ENCODE data around the gene FADS3.

- TF ChIP-seq POLR2A (IDR thresholded peaks at IDR 0.05; ENCODE audit: low read depth, low read length): no peak
- TF ChIP-seq POLR2AphosphoS5 (IDR thresholded peaks at IDR 0.05; ENCODE audit: low read depth, low read length): no peak
- no peak for TF ChIP-seq TAF1 (IDR thresholded peaks at IDR 0.05; ENCODE audit: low read depth, low read length)
- no peak for TF ChIP-seq PAX5 (IDR thresholded peaks at IDR 0.05; ENCODE audit: insufficient read depth, low read length, severe bottlenecking)
- TF ChIP-seq SPI1 (IDR thresholded peaks at IDR 0.05; ENCODE audit: low read depth, low read length): no peak
Observed at GRCh38 chr11:61897387-61898246, 6.3 kb upstream of the FADS3 start.
